ENCODE measurements around the gene CYP46A1. TPM values are rescaled to one million over a fixed set of nuclear protein-coding genes. Genes with fewer than 3 reads are reported as not detected.

Gene CYP46A1
- total RNA-seq, 1 donor from 2014 or later: under 0.01 TPM

- DNase-seq (ENCODE audit: low read depth): no peak
- TF ChIP-seq, protein P1, sequence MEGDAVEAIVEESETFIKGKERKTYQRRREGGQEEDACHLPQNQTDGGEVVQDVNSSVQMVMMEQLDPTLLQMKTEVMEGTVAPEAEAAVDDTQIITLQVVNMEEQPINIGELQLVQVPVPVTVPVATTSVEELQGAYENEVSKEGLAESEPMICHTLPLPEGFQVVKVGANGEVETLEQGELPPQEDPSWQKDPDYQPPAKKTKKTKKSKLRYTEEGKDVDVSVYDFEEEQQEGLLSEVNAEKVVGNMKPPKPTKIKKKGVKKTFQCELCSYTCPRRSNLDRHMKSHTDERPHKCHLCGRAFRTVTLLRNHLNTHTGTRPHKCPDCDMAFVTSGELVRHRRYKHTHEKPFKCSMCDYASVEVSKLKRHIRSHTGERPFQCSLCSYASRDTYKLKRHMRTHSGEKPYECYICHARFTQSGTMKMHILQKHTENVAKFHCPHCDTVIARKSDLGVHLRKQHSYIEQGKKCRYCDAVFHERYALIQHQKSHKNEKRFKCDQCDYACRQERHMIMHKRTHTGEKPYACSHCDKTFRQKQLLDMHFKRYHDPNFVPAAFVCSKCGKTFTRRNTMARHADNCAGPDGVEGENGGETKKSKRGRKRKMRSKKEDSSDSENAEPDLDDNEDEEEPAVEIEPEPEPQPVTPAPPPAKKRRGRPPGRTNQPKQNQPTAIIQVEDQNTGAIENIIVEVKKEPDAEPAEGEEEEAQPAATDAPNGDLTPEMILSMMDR (conservative IDR thresholded peaks at IDR 0.05; ENCODE audit: low read depth, low read length): no peak
These were observed 40.0 kb upstream of the CYP46A1 start for GRCh38 chr14:99644035-99644587.

DNA sequence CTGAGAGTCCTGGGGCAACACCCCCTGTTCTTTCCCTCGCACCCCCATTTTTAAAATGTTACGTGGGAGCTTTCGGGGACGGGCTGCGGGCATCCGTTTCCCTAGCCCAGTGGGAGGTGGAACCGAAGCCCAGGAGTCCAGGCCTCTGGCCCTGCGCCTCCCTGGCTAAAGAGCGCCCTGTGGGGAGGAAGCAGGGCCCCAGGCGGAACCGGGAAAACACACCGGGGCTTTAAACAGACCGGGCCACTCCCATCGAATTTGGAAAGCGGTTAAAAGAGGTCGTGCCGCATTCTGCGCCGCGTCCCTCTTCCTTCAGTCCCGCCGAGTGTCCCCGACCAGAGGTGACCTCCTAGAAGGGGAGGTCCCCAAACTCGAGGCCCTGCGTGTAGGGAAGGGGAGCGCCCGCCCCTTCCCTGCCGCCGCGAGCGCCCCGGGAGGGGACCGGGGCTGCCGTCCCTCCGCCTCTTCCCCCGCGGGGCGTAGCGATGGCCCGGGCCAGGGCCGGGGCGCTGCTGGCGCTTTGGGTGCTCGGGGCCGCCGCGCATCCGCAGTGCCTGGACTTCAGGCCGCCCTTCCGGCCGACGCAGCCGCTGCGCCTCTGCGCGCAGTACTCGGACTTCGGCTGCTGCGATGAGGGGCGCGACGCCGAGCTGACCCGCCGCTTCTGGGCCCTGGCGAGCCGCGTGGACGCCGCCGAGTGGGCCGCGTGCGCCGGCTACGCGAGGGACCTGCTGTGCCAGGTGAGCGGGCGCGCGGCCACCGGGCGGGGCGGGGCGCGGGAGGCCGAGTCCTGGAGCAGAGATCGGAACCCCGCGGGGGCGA lies 39.2 kb upstream of the CYP46A1 start, which contains the start of gene HHIPL1:
Gene HHIPL1 (plus strand): TSS at position 407 of the 822 bp plus-strand sequence. CDS start 79 bp downstream, at position 486.
- DNase-seq (ENCODE audit: low read depth): no peak
- TF ChIP-seq, protein P1 (conservative IDR thresholded peaks at IDR 0.05; ENCODE audit: low read depth, low read length): no peak

More at GRCh38 chr14:99644035-99644587, 40.0 kb upstream of the CYP46A1 start:
- H3K4me3 ChIP-seq (ENCODE audit: low read depth, low read length): no peak overlapping the region

GRCh38 chr14:99645545-99646505 lies 38.3 kb upstream of the CYP46A1 start:
- peak overlapping the region; percentile 38 for H3K4me3 ChIP-seq (ENCODE audit: low read depth, low read length)
- no peak for DNase-seq (ENCODE audit: low read depth)
- TF ChIP-seq, protein P1 (conservative IDR thresholded peaks at IDR 0.05; ENCODE audit: low read depth, low read length): no peak

More for the DNA sequence above, 39.2 kb upstream of the CYP46A1 start, which contains the start of gene HHIPL1:
- H3K4me3 ChIP-seq (ENCODE audit: low read depth, low read length): peak within 1 kb of the TSS; percentile 38

DNA sequence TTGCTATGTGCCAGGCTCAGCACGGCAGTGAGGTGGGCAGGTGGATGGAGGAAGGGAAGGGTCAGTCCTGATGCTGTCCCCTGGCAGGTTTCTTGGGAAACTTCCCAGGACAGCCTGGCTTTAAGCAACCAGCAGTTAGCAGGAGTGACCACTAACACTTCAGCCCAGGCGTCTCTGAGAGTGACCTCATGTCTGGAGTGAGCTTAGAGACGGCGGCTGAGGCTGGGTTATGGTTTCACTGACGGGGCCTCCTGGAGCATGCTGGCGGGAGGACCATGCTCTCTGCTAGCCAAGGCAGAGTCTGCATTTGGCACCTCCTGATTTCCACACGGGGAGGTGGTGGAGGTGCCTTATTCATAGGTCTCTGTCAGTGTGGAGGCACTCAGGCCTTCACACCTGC lies 36.7 kb upstream of the CYP46A1 start:
- no peak overlapping the region for H3K4me3 ChIP-seq (ENCODE audit: low read depth, low read length)
- TF ChIP-seq, protein P1 (conservative IDR thresholded peaks at IDR 0.05; ENCODE audit: low read depth, low read length): no peak
- DNase-seq (ENCODE audit: low read depth): no peak

DNA sequence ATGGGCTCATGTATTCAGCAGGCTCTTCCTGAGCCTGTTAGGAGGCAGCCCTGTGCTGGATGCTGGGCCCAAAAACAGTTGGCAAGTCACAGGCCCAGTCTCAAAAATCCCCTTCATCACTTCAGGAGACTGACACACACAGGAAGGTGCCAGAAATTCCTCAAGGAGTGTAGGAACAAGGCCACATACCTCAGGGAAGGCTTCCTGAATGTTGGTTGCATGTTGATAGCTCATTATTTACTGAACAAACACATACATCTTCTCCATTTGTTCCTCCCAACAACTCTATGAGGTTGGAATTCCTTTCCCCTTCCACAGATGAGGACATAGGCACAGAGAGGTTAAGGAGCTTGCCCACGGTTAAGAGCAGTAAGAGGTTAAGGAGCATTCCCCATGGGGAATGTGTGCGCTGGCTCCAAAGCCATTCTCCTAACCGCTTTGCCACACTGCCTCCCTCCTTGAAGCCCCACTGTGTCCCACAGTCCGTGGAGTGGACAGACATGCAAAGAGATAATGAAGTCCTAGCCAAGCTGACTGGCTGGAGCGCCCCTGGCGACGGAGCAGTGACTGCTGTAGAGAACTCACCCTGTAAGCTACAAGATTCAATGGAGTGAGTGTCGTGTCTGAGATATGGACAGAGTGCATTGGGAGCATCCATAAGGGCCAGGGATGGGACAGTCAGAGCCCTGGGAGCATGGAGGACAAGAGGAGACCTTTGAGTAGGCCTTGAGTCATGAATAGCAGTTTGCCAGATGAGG lies 35.9 kb upstream of the CYP46A1 start:
- TF ChIP-seq, protein P1 (conservative IDR thresholded peaks at IDR 0.05; ENCODE audit: low read depth, low read length): no peak
- H3K4me3 ChIP-seq (ENCODE audit: low read depth, low read length): no peak overlapping the region
- no peak for DNase-seq (ENCODE audit: low read depth)

DNA sequence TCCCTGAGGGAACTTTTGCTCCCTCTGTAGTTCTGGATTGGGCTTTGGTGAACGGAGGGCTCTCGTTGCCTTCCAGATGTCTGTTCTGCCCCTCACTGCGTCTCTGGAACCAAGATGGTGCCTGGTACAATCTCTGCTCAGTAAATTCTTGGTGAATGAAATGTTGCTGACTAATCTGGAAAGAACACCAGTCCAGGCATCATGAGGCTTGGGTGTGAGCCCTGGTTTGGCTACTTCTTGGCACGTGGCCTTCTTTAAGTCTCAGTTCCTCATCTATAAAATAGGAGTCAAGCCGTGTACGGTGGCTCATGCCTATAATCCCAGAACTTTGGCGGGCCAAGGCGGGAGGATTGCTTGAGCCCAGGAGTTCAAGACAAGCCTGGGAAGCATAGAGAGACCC lies 34.9 kb upstream of the CYP46A1 start:
- DNase-seq (ENCODE audit: low read depth): no peak
- TF ChIP-seq, protein P1 (conservative IDR thresholded peaks at IDR 0.05; ENCODE audit: low read depth, low read length): no peak
- H3K4me3 ChIP-seq (ENCODE audit: low read depth, low read length): no peak overlapping the region
